ENCODE measurements around the gene ARCN1. TPM values are rescaled to one million over a fixed set of nuclear protein-coding genes. Genes with fewer than 3 reads are reported as not detected.
"Not testable (repeated sequence)": the region's sequence is repeated elsewhere in the genome, so short reads cannot be mapped to it uniquely, and the experiment has no call there.

Gene ARCN1
- total and polyA plus RNA-seq, 2 donors, result 90.2 to 141 TPM

DNA sequence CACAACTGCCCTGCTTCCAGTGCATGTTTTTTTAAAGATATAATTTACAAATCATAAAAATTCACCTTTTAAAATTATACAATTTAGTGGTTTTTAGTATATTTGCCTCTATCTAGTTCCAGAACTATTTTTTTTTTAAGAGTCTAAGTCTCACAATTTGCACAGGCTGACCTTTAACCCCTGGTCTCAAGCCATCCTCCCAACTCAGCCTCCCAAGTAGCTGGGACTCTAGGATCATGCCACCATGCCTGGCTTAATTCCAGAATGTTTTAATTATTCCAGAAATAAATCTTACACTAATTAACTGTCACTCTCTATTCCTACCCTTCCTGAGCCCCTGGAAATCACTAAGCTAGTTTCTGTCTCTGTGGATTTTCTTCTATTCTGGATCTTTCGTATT, 1.4 kb upstream of the ARCN1 start:
- WGBS, result 96% methylated on average over 1 of the region's 1 CpG
- no peak for DNase-seq (ENCODE audit: extremely low spot score)
- H3K4me1 ChIP-seq (ENCODE audit: insufficient read depth), result no peaks in the 10 kb centered on the region
- H3K4me3 ChIP-seq (ENCODE audit: low read depth, low read length), result no peak overlapping the region
- peaks cover 1% of the 10 kb centered on the region for H3K36me3 ChIP-seq (ENCODE audit: insufficient read depth)
- no peak overlapping the region for H3K27ac ChIP-seq (ENCODE audit: low read depth)

DNA sequence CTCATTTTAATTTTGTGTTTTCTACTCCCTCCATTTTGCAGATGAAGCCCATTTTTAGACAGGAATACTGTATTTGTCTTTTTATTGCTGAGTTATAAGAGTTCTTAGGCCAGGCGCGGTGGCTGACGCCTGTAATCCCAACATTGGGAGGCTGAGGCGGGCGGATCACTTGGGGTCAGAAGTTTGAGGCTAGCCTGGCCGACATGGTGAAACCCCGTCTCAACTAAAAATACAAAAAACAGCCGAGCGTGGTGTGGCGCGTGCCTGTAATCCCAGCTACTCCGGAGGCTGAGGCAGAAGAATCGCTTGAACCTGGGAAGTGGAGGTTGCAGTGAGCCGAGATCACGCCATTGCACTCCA, 528 bp upstream of the ARCN1 start:
- not testable (repeated sequence) for H3K4me1 ChIP-seq (ENCODE audit: insufficient read depth); H3K36me3 ChIP-seq (ENCODE audit: insufficient read depth); DNase-seq (ENCODE audit: extremely low spot score)
- Histone ChIP-seq H3K4me3 (ENCODE audit: low read depth, low read length) (peak overlapping the region; percentile 99), H3K27ac (ENCODE audit: low read depth) (peak overlapping the region; percentile 38)
- WGBS, result 7% methylated on average over 15 of the region's 15 CpGs

GRCh38 chr11:118572981-118573550, 857 bp downstream of the ARCN1 start:
- H3K36me3 ChIP-seq (ENCODE audit: insufficient read depth), result peaks cover 1% of the 10 kb centered on the region
- 1% methylated on average over 10 of the region's 10 CpGs for WGBS
- H3K27ac ChIP-seq (ENCODE audit: low read depth), result peak overlapping the region; percentile 100
- peak overlapping the region; percentile 99 for H3K4me3 ChIP-seq (ENCODE audit: low read depth, low read length)
- DNase-seq (ENCODE audit: extremely low spot score), result no peak
- H3K4me1 ChIP-seq (ENCODE audit: insufficient read depth), result peaks cover 2% of the 10 kb centered on the region

DNA sequence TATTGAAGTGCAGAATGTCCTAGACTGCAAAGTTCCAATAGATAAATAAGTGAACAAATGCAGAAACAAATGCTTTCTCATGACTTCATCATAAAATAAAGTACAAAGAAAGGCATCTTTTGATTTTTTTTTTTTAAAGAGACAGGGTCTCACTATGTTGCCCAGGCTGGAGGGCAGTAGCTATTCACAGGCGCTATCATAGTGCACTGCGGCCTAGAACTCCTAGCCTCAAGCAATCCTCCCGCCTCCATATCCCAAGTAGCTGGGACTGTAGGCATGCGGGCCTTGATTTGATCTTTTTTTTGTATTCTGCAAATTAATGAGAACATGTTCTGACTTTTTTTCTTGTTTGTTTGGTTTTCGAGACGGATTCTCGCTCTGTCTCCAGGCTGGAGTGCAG, 2.4 kb downstream of the ARCN1 start:
- DNase-seq (ENCODE audit: extremely low spot score), result no peak
- no peak overlapping the region for H3K27ac ChIP-seq (ENCODE audit: low read depth)
- no peak overlapping the region for H3K4me3 ChIP-seq (ENCODE audit: low read depth, low read length)
- H3K4me1 ChIP-seq (ENCODE audit: insufficient read depth), result peaks cover 2% of the 10 kb centered on the region
- WGBS, result 80% methylated on average over 7 of the region's 7 CpGs
- H3K36me3 ChIP-seq (ENCODE audit: insufficient read depth), result peaks cover 1% of the 10 kb centered on the region

DNA sequence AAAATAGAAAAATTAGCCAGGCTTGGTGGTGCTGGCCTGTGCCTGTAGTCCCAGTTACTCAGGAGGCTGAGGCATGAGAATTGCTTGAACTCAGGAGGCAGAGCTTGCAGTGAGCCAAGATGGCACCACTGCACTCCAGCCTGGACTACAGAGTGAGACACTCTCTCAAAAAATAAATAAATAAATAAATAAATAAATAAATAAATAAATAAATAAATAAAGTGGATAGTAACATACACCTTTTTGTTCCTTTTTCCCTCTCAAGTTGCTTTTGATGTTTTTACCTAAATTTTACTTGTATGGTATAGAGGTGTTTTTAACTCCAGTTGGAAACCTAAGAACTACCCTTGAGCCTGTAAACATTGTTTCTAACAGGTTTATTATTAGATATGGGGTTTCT, 5.8 kb downstream of the ARCN1 start:
- not testable (repeated sequence) for H3K4me1 ChIP-seq (ENCODE audit: insufficient read depth)

DNA sequence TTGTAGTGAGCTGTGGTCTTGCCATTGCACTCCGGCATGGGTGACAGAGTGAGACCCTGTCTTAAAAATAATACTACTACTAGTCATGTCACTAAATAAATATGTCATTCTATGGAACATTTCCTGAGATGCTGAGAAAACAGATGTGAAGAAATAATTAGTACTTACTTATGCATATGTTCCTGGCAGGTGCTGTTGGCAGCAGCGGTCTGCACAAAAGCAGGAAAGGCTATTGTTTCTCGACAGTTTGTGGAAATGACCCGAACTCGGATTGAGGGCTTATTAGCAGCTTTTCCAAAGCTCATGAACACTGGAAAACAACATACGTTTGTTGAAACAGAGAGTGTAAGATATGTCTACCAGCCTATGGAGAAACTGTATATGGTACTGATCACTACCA, 8.8 kb downstream of the ARCN1 start:
- WGBS, result 70% methylated on average over 6 of the region's 6 CpGs
- peaks cover 7% of the 10 kb centered on the region for H3K36me3 ChIP-seq (ENCODE audit: insufficient read depth)
- no peak overlapping the region for H3K27ac ChIP-seq (ENCODE audit: low read depth)
- H3K4me1 ChIP-seq (ENCODE audit: insufficient read depth), result peaks cover 2% of the 10 kb centered on the region
- H3K4me3 ChIP-seq (ENCODE audit: low read depth, low read length), result no peak overlapping the region
- no peak for DNase-seq (ENCODE audit: extremely low spot score)

More for the DNA sequence above, 5.8 kb downstream of the ARCN1 start:
- DNase-seq (ENCODE audit: extremely low spot score); H3K36me3 ChIP-seq (ENCODE audit: insufficient read depth); H3K27ac ChIP-seq (ENCODE audit: low read depth); H3K4me3 ChIP-seq (ENCODE audit: low read depth, low read length): not testable (repeated sequence)

GRCh38 chr11:118587952-118588351, 15.7 kb downstream of the ARCN1 start:
- peaks cover 13% of the 10 kb centered on the region for H3K36me3 ChIP-seq (ENCODE audit: insufficient read depth)
- H3K4me1 ChIP-seq (ENCODE audit: insufficient read depth), result no peaks in the 10 kb centered on the region
- no peak for DNase-seq (ENCODE audit: extremely low spot score)
- no peak overlapping the region for H3K4me3 ChIP-seq (ENCODE audit: low read depth, low read length)
- no peak overlapping the region for H3K27ac ChIP-seq (ENCODE audit: low read depth)
- WGBS, result 100% methylated on average over 1 of the region's 1 CpG

DNA sequence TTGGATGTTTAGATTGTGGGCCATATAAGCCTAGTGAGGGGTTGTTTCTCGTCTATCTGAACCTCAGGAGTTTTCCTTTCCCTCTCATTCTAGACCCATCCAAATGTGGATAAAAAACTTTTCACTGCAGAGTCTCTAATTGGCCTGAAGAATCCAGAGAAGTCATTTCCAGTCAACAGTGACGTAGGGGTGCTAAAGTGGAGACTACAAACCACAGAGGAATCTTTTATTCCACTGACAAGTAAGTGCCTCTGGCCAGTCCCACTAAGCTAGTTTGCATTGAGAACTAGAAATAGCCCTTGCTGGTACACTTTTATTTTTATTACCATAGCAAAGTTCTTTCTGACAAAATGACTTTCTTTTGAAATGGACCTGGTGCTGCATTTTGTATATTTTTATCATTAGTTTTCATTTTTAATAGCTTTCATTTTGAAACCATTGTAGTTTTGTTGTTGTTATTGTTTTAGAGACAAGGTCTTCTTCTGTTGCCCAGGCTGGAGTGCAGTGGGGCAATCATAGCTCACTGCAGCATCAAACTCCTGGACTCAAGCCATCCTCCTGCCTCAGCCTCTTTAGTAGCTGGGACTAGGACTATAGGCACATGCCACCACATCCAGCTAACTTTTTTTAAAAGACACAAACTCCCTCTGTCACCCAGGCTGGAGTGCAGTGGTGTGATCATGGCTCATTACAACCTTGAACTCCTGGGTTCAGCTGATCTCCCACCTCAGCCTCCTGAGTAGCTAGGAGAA, 20.6 kb downstream of the ARCN1 start:
- 77% methylated on average over 2 of the region's 2 CpGs for WGBS
- no peak for DNase-seq (ENCODE audit: extremely low spot score)
- H3K36me3 ChIP-seq (ENCODE audit: insufficient read depth), result peaks cover 6% of the 10 kb centered on the region
- no peak overlapping the region for H3K27ac ChIP-seq (ENCODE audit: low read depth)
- H3K4me1 ChIP-seq (ENCODE audit: insufficient read depth), result no peaks in the 10 kb centered on the region
- H3K4me3 ChIP-seq (ENCODE audit: low read depth, low read length), result no peak overlapping the region

GRCh38 chr11:118594984-118595383, 22.8 kb downstream of the ARCN1 start:
- not testable (repeated sequence) for H3K4me1 ChIP-seq (ENCODE audit: insufficient read depth); H3K36me3 ChIP-seq (ENCODE audit: insufficient read depth); H3K27ac ChIP-seq (ENCODE audit: low read depth); DNase-seq (ENCODE audit: extremely low spot score); H3K4me3 ChIP-seq (ENCODE audit: low read depth, low read length)
- 48% methylated on average over 5 of the region's 5 CpGs for WGBS

DNA sequence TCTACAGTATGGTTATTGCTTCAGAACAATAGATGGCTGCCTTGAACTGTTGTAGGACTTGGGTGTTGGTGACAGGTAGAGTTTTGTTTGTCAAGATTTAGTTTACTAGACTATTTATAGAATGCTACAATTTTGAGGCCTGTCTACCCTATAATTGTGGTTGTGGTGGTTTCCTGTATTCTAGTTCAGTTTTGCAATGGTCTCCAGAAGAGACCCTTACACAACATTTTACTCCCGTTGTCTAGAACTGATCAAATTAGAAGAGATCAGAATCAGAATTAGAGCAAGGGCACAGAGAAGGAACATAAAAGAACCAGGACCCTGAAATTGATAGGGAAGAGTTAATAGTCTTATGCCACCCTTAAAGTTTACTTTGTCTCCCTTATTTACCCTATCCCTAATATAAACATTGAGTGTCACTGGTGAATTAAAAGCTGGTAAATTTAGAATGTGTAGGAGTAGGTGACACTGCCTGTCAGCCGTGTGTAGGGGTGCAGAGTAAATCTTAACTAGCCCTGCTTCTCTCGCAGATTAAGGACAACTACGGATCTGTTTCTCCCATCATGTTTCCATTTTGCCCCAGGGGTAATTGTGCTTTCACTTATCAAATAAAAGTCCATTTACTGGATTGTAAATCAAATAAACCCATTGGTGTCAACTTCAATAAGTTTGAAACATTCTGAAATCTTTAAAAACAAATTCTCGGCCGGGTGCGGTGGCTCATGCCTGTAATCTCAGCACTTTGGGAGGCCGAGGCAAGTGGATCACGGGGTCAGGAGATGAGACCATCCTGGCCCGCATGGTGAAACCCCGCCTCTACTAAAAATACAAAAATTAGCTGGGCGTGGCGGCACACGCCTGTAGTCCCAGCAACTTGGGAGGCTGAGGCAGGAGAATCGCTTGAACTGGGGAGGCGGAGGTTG, 24.3 kb downstream of the ARCN1 start:
- no peak overlapping the region for H3K4me3 ChIP-seq (ENCODE audit: low read depth, low read length)
- DNase-seq (ENCODE audit: extremely low spot score), result no peak
- no peak overlapping the region for H3K27ac ChIP-seq (ENCODE audit: low read depth)
- WGBS, result 86% methylated on average over 16 of the region's 16 CpGs
- H3K4me1 ChIP-seq (ENCODE audit: insufficient read depth), result no peaks in the 10 kb centered on the region
- H3K36me3 ChIP-seq (ENCODE audit: insufficient read depth), result peaks cover 5% of the 10 kb centered on the region

GRCh38 chr11:118597556-118597955, 25.3 kb downstream of the ARCN1 start:
- WGBS, result 92% methylated on average over 9 of the region's 9 CpGs
- no peak for DNase-seq (ENCODE audit: extremely low spot score)
- H3K4me1 ChIP-seq (ENCODE audit: insufficient read depth), result no peaks in the 10 kb centered on the region
- H3K27ac ChIP-seq (ENCODE audit: low read depth), result no peak overlapping the region
- H3K4me3 ChIP-seq (ENCODE audit: low read depth, low read length), result no peak overlapping the region
- H3K36me3 ChIP-seq (ENCODE audit: insufficient read depth), result peaks cover 6% of the 10 kb centered on the region

DNA sequence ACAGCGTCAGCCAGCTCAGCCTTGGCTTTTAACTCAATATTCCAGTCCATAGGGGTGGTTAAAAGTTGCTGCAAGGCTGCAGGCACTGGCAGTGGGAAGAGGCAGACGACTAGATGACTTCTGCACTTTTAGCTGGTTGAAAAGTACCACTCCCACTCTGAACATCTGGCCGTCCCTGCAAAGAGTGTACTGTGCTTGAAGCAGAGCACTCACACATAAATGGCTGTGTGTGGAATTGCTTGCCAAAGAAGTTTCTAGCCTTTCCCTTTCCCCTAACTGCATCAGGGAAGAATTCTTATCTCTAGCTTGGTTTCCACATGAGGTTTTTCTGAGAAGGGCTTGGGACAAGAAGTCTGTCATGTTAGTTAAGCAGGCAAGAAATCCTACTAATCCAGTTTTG, 30.1 kb downstream of the ARCN1 start:
- no peak for DNase-seq (ENCODE audit: extremely low spot score)
- Histone ChIP-seq H3K4me3 (ENCODE audit: low read depth, low read length) (no peak overlapping the region), H3K4me1 (ENCODE audit: insufficient read depth) (no peaks in the 10 kb centered on the region), H3K27ac (ENCODE audit: low read depth) (no peak overlapping the region), H3K36me3 (ENCODE audit: insufficient read depth) (peaks cover 4% of the 10 kb centered on the region)
- 53% methylated on average over 3 of the region's 3 CpGs for WGBS

DNA sequence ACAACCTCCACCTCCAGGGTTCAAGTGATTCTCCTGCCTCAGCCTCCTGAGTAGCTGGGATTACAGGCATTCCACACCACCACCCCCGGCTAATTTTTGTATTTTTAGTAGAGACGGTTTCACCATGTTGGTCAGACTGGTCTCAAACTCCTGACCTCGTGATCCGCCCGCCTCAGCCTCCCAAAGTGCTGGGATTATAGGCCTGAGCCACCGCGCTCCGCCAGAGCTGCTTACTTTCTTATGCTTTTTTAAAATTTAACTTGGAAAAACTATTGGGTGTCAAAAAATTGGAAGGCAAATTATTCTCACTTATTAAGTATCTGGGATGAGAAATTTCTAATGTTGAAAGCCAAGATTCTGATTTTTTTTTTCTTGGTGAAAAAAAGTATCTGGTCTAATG, 31.5 kb downstream of the ARCN1 start:
- not testable (repeated sequence) for H3K4me1 ChIP-seq (ENCODE audit: insufficient read depth); H3K4me3 ChIP-seq (ENCODE audit: low read depth, low read length); H3K27ac ChIP-seq (ENCODE audit: low read depth); H3K36me3 ChIP-seq (ENCODE audit: insufficient read depth); DNase-seq (ENCODE audit: extremely low spot score)
- 83% methylated on average over 8 of the region's 8 CpGs for WGBS

DNA sequence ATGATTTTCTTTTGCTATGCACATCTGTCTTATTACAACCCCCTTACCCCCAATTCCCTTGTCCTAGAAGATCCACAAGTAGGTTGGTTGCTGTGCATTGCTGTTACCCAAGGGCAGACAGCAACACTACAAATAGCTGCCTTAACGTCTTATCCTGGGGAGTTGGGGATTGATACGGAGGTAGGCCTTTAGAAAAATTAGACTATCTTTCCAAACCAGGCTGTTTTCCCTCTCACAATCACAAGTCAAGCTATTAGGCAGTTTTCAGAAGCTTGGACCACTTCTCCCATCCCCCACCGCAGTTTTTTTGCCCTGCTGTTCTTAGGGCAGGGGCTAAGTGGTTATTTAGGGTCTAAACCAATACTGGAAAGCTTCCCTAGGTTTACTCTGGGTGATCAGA, 32.4 kb downstream of the ARCN1 start:
- 55% methylated on average over 3 of the region's 3 CpGs for WGBS
- Histone ChIP-seq H3K4me1 (ENCODE audit: insufficient read depth) (no peaks in the 10 kb centered on the region), H3K36me3 (ENCODE audit: insufficient read depth) (peaks cover 4% of the 10 kb centered on the region), H3K27ac (ENCODE audit: low read depth) (peak overlapping the region; percentile 82), H3K4me3 (ENCODE audit: low read depth, low read length) (no peak overlapping the region)
- no peak for DNase-seq (ENCODE audit: extremely low spot score)
